ENCODE measurements around the gene SLC36A2.

DNA sequence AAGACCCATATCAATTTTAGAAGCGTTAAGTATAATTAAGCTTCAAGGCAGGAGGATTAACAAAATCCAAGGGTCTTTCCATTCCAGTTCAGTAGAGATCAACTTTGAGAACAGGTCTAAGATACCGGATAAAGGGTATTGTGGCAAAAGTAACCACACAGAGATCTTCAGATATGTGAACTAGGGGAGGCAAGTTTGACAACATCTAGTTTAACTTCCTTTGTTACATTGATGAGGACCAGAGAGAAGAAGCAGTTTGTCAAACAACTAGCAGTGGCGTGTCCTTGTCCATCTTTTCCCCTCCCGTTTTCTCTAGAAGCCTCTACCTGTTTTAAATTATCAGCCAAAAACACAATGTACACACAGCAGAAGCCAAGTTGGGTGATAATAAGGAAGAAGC, 8.6 kb downstream of the SLC36A2 start:
- TF ChIP-seq, protein P1, sequence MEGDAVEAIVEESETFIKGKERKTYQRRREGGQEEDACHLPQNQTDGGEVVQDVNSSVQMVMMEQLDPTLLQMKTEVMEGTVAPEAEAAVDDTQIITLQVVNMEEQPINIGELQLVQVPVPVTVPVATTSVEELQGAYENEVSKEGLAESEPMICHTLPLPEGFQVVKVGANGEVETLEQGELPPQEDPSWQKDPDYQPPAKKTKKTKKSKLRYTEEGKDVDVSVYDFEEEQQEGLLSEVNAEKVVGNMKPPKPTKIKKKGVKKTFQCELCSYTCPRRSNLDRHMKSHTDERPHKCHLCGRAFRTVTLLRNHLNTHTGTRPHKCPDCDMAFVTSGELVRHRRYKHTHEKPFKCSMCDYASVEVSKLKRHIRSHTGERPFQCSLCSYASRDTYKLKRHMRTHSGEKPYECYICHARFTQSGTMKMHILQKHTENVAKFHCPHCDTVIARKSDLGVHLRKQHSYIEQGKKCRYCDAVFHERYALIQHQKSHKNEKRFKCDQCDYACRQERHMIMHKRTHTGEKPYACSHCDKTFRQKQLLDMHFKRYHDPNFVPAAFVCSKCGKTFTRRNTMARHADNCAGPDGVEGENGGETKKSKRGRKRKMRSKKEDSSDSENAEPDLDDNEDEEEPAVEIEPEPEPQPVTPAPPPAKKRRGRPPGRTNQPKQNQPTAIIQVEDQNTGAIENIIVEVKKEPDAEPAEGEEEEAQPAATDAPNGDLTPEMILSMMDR (IDR thresholded peaks at IDR 0.05) = no peak
- no peak for TF ChIP-seq POLR2A (IDR thresholded peaks at IDR 0.05; ENCODE audit: low read depth)
- TF ChIP-seq POLR2AphosphoS5 (IDR thresholded peaks at IDR 0.05) = no peak

All from esophagus muscularis mucosa (tissue), 3 donors.